ENCODE measurements around the gene VTI1A. TPM values are rescaled to one million over a fixed set of nuclear protein-coding genes. Genes with fewer than 3 reads are reported as not detected.

Gene VTI1A
- total and polyA plus RNA-seq, 2 of the 13 experiments (the other 11 are each of a cell fraction or from before 2014, with no cell fraction given) = 11.7 to 32.7 TPM

DNA sequence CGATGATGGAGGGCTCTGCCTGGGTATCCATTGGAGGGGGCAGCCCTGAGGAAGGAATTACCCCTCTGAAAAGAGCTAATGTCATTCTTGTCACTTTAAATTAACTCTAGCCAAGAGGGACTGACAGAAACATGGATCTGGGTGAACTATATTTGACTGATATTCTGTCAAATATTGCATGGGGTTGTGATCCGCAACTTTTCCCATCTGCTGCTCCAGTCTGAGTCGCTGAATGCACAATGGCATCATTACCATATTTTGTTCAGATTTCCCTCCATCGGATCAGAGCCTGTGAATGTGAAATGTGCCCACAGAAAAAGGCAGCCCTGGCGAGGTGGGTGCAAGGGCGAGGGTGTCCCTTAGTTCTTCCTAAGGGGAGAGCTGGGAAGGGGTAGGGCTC, 402.5 kb downstream of the VTI1A start:
- Histone ChIP-seq H3K9me3 (ENCODE audit: low read length) (peaks cover 24% of the 10 kb centered on the region), H3K79me2 (ENCODE audit: insufficient read depth, low read length) (no peaks in the 10 kb centered on the region), H3K4me1 (ENCODE audit: insufficient read depth, low read length) (no peaks in the 10 kb centered on the region), H3K27me3 (ENCODE audit: control insufficient read depth in 1 of 2, insufficient read depth in 2 of 2, low read length in 2 of 2) (no peaks in the 10 kb centered on the region), H2AFZ (ENCODE audit: low read length) (no peak overlapping the region), H3K36me3 (replicated peaks in 1 of 2; ENCODE audit: control insufficient read depth in 1 of 2, insufficient read depth in 2 of 2, low read length in 2 of 2) (no peaks in the 10 kb centered on the region), H4K20me1 (ENCODE audit: insufficient read depth, low read length) (no peaks in the 10 kb centered on the region), H3K4me2 (ENCODE audit: low read depth, low read length) (no peak overlapping the region), H3K27ac (ENCODE audit: extremely low read length, insufficient read depth, low read length) (no peak overlapping the region), H3K9ac (ENCODE audit: insufficient read depth, low read depth, low read length) (no peak overlapping the region), H3K4me3 (replicated peaks in 1 of 3; ENCODE audit: insufficient read depth in 1 of 3, low read depth in 2 of 3, low read length in 3 of 3) (no peak overlapping the region)
- 77% methylated on average over 6 of the region's 6 CpGs for WGBS (ENCODE audit: low lambda C conversion rate)
- ChIA-PET CTCF (ENCODE audit: low intra/inter-chr PET ratio, low total read pairs) (no interaction called here), POLR2A (no interaction called here)
- intact Hi-C loops (cut with micrococcal nuclease; ENCODE audit: unreplicated experiment) = no loop called here
- BruUV-seq (replicated peaks) = no TSS peak
- in situ Hi-C loops (cut with HindIII; ENCODE audit: extremely low pct_ligation_motif_present, low pct_unique_long_range_greater_than_20kb) = no loop called here
- DNase-seq (ENCODE audit: low spot score) = no peak
- ATAC-seq = no peak
- no peak for TF ChIP-seq HIVEP1 (CRISPR knock-in tag; IDR thresholded peaks at IDR 0.05)
- no peak for TF ChIP-seq NFE2L1 (CRISPR knock-in tag; IDR thresholded peaks at IDR 0.05; ENCODE audit: borderline replicate concordance)
- no peak for TF ChIP-seq TEAD2 (CRISPR knock-in tag; IDR thresholded peaks at IDR 0.05)
- no peak for TF ChIP-seq THAP11 (CRISPR knock-in tag; IDR thresholded peaks at IDR 0.05)
- no peak for TF ChIP-seq RXRB (CRISPR knock-in tag; IDR thresholded peaks at IDR 0.05; ENCODE audit: borderline replicate concordance)
- TF ChIP-seq ZNF558 (CRISPR knock-in tag; IDR thresholded peaks at IDR 0.05; ENCODE audit: borderline replicate concordance) = no peak
- TF ChIP-seq ZNF543 (CRISPR knock-in tag; IDR thresholded peaks at IDR 0.05) = no peak
- TF ChIP-seq YY1 (IDR thresholded peaks at IDR 0.05; ENCODE audit: insufficient read depth, insufficient replicate concordance, low read depth, low read length) = no peak
- TF ChIP-seq, protein P1, sequence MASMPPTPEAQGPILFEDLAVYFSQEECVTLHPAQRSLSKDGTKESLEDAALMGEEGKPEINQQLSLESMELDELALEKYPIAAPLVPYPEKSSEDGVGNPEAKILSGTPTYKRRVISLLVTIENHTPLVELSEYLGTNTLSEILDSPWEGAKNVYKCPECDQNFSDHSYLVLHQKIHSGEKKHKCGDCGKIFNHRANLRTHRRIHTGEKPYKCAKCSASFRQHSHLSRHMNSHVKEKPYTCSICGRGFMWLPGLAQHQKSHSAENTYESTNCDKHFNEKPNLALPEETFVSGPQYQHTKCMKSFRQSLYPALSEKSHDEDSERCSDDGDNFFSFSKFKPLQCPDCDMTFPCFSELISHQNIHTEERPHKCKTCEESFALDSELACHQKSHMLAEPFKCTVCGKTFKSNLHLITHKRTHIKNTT (CRISPR knock-in tag; IDR thresholded peaks at IDR 0.05) = no peak
- TF ChIP-seq ZNF766 (CRISPR knock-in tag; IDR thresholded peaks at IDR 0.05; ENCODE audit: borderline replicate concordance) = no peak
- no peak for TF ChIP-seq POLR2AphosphoS2 (IDR thresholded peaks at IDR 0.05; ENCODE audit: low read depth, low read length)
- TF ChIP-seq ZNF570 (CRISPR knock-in tag; IDR thresholded peaks at IDR 0.05; ENCODE audit: borderline replicate concordance) = no peak
- TF ChIP-seq ZFP37 (CRISPR knock-in tag; IDR thresholded peaks at IDR 0.05; ENCODE audit: borderline replicate concordance) = no peak
- TF ChIP-seq, protein P2, sequence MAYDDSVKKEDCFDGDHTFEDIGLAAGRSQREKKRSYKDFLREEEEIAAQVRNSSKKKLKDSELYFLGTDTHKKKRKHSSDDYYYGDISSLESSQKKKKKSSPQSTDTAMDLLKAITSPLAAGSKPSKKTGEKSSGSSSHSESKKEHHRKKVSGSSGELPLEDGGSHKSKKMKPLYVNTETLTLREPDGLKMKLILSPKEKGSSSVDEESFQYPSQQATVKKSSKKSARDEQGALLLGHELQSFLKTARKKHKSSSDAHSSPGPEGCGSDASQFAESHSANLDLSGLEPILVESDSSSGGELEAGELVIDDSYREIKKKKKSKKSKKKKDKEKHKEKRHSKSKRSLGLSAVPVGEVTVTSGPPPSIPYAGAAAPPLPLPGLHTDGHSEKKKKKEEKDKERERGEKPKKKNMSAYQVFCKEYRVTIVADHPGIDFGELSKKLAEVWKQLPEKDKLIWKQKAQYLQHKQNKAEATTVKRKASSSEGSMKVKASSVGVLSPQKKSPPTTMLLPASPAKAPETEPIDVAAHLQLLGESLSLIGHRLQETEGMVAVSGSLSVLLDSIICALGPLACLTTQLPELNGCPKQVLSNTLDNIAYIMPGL (CRISPR knock-in tag; IDR thresholded peaks at IDR 0.05; ENCODE audit: borderline replicate concordance in 1 of 2, low read depth in 1 of 2) = no peak
- no peak for TF ChIP-seq SNAPC2 (CRISPR knock-in tag; IDR thresholded peaks at IDR 0.05)
- TF ChIP-seq ARID3A (IDR thresholded peaks at IDR 0.05; ENCODE audit: low read depth, low read length) = no peak
- TF ChIP-seq, protein P3, sequence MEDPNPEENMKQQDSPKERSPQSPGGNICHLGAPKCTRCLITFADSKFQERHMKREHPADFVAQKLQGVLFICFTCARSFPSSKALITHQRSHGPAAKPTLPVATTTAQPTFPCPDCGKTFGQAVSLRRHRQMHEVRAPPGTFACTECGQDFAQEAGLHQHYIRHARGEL (CRISPR knock-in tag; IDR thresholded peaks at IDR 0.05) = no peak
- no peak for TF ChIP-seq ATF5 (CRISPR knock-in tag; IDR thresholded peaks at IDR 0.05; ENCODE audit: low read depth)
- TF ChIP-seq ZMYM3 (CRISPR knock-in tag; IDR thresholded peaks at IDR 0.05) = no peak
- TF ChIP-seq ZSCAN31 (CRISPR knock-in tag; IDR thresholded peaks at IDR 0.05; ENCODE audit: low read depth) = no peak
- no peak for FAIRE-seq

Data from HepG2 (cell line).